Stromal cell of bone marrow (primary cell): Measurements from ENCODE around the gene RUVBL1.

Experiments
- DNase-seq: peaks from one replicate; pipeline ENCODE4 v3.0.0-alpha.2; 2012; ENCODE audit warnings: low read depth

Gene RUVBL1

GRCh38 chr3:128066676-128067075 is 56.9 kb downstream of the RUVBL1 start:
- no peak for DNase-seq

GRCh38 chr3:128066114-128066513 is 57.5 kb downstream of the RUVBL1 start:
- no peak for DNase-seq

- DNase-seq: no peak
Observed at GRCh38 chr3:128064962-128065361, 58.6 kb downstream of the RUVBL1 start.

GRCh38 chr3:128063865-128064264 is 59.7 kb downstream of the RUVBL1 start:
- no peak for DNase-seq

- DNase-seq: no peak
Observed at GRCh38 chr3:128062033-128062745, 61.4 kb downstream of the RUVBL1 start.

GRCh38 chr3:128060473-128061381 is 62.9 kb downstream of the RUVBL1 start:
- DNase-seq: peak; percentile 91

GRCh38 chr3:128056258-128056657 is 67.4 kb downstream of the RUVBL1 start:
- DNase-seq: no peak

- peak; percentile 45 for DNase-seq
Observed at GRCh38 chr3:128054367-128054766, 69.2 kb downstream of the RUVBL1 start.

GRCh38 chr3:128053614-128054013 is 70.0 kb downstream of the RUVBL1 start:
- DNase-seq: no peak

GRCh38 chr3:128052595-128053351 is 70.8 kb downstream of the RUVBL1 start:
- no peak for DNase-seq

GRCh38 chr3:128051837-128052594 is 71.6 kb downstream of the RUVBL1 start, which contains the start of gene SEC61A1:
Gene SEC61A1 (plus strand): TSS chr3:128052437. CDS start chr3:128052553, 116 bp downstream.
- peak; percentile 93 for DNase-seq

GRCh38 chr3:128051459-128051836 is 72.2 kb downstream of the RUVBL1 start:
- no peak for DNase-seq

GRCh38 chr3:128050597-128050996 is 73.0 kb downstream of the RUVBL1 start:
- DNase-seq: no peak

- DNase-seq: no peak
Observed at GRCh38 chr3:128041344-128041743, 82.3 kb downstream of the RUVBL1 start.

GRCh38 chr3:128040660-128041059 is 83.0 kb downstream of the RUVBL1 start:
- DNase-seq: no peak

- DNase-seq: no peak
Observed at GRCh38 chr3:128040041-128040440, 83.6 kb downstream of the RUVBL1 start.

GRCh38 chr3:128036119-128036518 is 87.5 kb downstream of the RUVBL1 start:
- no peak for DNase-seq

- DNase-seq: no peak
Observed at GRCh38 chr3:128033102-128033501, 90.5 kb downstream of the RUVBL1 start.
